ENCODE data around the gene CDCA5. TPM values are rescaled to one million over a fixed set of nuclear protein-coding genes. Genes with fewer than 3 reads are reported as not detected.
A peak's percentile ranks its signal among the peaks of the same experiment; 100 is the strongest.

Gene CDCA5
- total RNA-seq, 3 donors from 2014 or later: 0.96 to 1.2 (median 0.98) TPM

- Histone ChIP-seq H3K27me3 (no peaks in the 10 kb centered on the region), H3K4me1 (peaks cover 0 to 5% of the 10 kb centered on the region in 2 donors), H3K36me3 (no peaks in the 10 kb centered on the region), H3K9me3 (no peaks in the 10 kb centered on the region), H3K4me3 (peak within 1 kb of the TSS; percentile 84 to 91 (median 86)), H3K27ac (peak within 1 kb of the TSS; percentile 96)
- DNase-seq (ENCODE audit: low spot score in 2 of 2): peak; percentile 84 to 89
- intact Hi-C loops (cut with DNase I; ENCODE audit: low total_unique reads): no loop called here
- TF ChIP-seq POLR2A (IDR thresholded peaks at IDR 0.05) (no peak), POLR2AphosphoS5 (IDR thresholded peaks at IDR 0.05) (peak; percentile 77 to 96 (median 94)), CTCF (IDR thresholded peaks at IDR 0.05) (peak in 1 of 3 donors; percentile 21)
These were observed 12.3 kb upstream of the CDCA5 start, which contains the start of gene VPS51 for GRCh38 chr11:65095974-65096806. Gene VPS51, plus strand, starts transcription at chr11:65096214. Its CDS starts 37 bp downstream, at chr11:65096251.

- H3K36me3 ChIP-seq: no peaks in the 10 kb centered on the region
- peak overlapping the region; percentile 96 for H3K27ac ChIP-seq
- no peak for DNase-seq (ENCODE audit: low spot score in 2 of 2)
- TF ChIP-seq POLR2AphosphoS5 (IDR thresholded peaks at IDR 0.05): no peak
- TF ChIP-seq CTCF (IDR thresholded peaks at IDR 0.05): no peak
- no peak for TF ChIP-seq POLR2A (IDR thresholded peaks at IDR 0.05)
- intact Hi-C loops (cut with DNase I; ENCODE audit: low total_unique reads): no loop called here
- no peaks in the 10 kb centered on the region for H3K27me3 ChIP-seq
- peaks cover 0 to 5% of the 10 kb centered on the region in 2 donors for H3K4me1 ChIP-seq
- no peaks in the 10 kb centered on the region for H3K9me3 ChIP-seq
- peak overlapping the region in 2 of 3 donors; percentile 86 to 91 for H3K4me3 ChIP-seq
These were observed 11.6 kb upstream of the CDCA5 start for GRCh38 chr11:65095427-65095826.

GRCh38 chr11:65090628-65091027 is 6.8 kb upstream of the CDCA5 start:
- peaks cover 7% of the 10 kb centered on the region for H3K36me3 ChIP-seq
- TF ChIP-seq CTCF (IDR thresholded peaks at IDR 0.05): no peak
- TF ChIP-seq POLR2A (IDR thresholded peaks at IDR 0.05): no peak
- no peak for TF ChIP-seq POLR2AphosphoS5 (IDR thresholded peaks at IDR 0.05)
- intact Hi-C loops (cut with DNase I; ENCODE audit: low total_unique reads): no loop called here

GRCh38 chr11:65089621-65090020 is 5.8 kb upstream of the CDCA5 start:
- TF ChIP-seq CTCF (IDR thresholded peaks at IDR 0.05) (no peak), POLR2AphosphoS5 (IDR thresholded peaks at IDR 0.05) (no peak), POLR2A (IDR thresholded peaks at IDR 0.05) (no peak)
- peaks cover 7% of the 10 kb centered on the region for H3K36me3 ChIP-seq
- no peak overlapping the region for H3K27ac ChIP-seq
- no peaks in the 10 kb centered on the region for H3K27me3 ChIP-seq
- H3K9me3 ChIP-seq: no peaks in the 10 kb centered on the region
- H3K4me3 ChIP-seq: no peak overlapping the region
- DNase-seq (ENCODE audit: low spot score in 2 of 2): no peak
- no peaks in the 10 kb centered on the region for H3K4me1 ChIP-seq
- intact Hi-C loops (cut with DNase I; ENCODE audit: low total_unique reads): no loop called here

More at GRCh38 chr11:65090628-65091027, 6.8 kb upstream of the CDCA5 start:
- Histone ChIP-seq H3K4me3 (no peak overlapping the region), H3K4me1 (no peaks in the 10 kb centered on the region), H3K27me3 (no peaks in the 10 kb centered on the region), H3K27ac (no peak overlapping the region), H3K9me3 (no peaks in the 10 kb centered on the region)
- DNase-seq (ENCODE audit: low spot score in 2 of 2): no peak

GRCh38 chr11:65087827-65088226 is 4.0 kb upstream of the CDCA5 start:
- Histone ChIP-seq H3K27ac (no peak overlapping the region), H3K9me3 (no peaks in the 10 kb centered on the region), H3K27me3 (no peaks in the 10 kb centered on the region), H3K4me1 (no peaks in the 10 kb centered on the region), H3K4me3 (no peak overlapping the region), H3K36me3 (peaks cover 7% of the 10 kb centered on the region)
- no peak for DNase-seq (ENCODE audit: low spot score in 2 of 2)
- TF ChIP-seq CTCF (IDR thresholded peaks at IDR 0.05) (no peak), POLR2A (IDR thresholded peaks at IDR 0.05) (no peak), POLR2AphosphoS5 (IDR thresholded peaks at IDR 0.05) (no peak)
- intact Hi-C loops (cut with DNase I; ENCODE audit: low total_unique reads): no loop called here

Data from breast epithelium (tissue), 4 donors.